ENCODE measurements around the gene ENO3. TPM values are rescaled to one million over a fixed set of nuclear protein-coding genes. Genes with fewer than 3 reads are reported as not detected.

The ENO3 gene
- total RNA-seq, 4 donors from 2014 or later, result 2.5 to 211 (median 12.9) TPM

GRCh38 chr17:4994081-4994595 is 43.2 kb downstream of the ENO3 start:
- H3K27ac ChIP-seq, result no peak overlapping the region
- no peaks in the 10 kb centered on the region for H3K27me3 ChIP-seq
- no peaks in the 10 kb centered on the region for H3K36me3 ChIP-seq
- TF ChIP-seq POLR2A (IDR thresholded peaks at IDR 0.05) (no peak), EP300 (IDR thresholded peaks at IDR 0.05; ENCODE audit: low read depth) (no peak)
- no peak for DNase-seq
- peaks cover 10 to 17% (median 14%) of the 10 kb centered on the region in 4 donors for H3K4me1 ChIP-seq
- no peak overlapping the region for H3K4me3 ChIP-seq
- 82 to 89% methylated on average over 1 to 6 of the region's 6 CpGs for WGBS, 2 donors (ENCODE audit: low coverage in 1 of 2)
- intact Hi-C loops (cut with DNase I; ENCODE audit: low total_unique reads), result no loop called here
- no peaks in the 10 kb centered on the region for H3K9me3 ChIP-seq
- in situ Hi-C loops (cut with MboI; ENCODE audit: low pct_ligation_motif_present in 1 of 4, low pct_unique_long_range_greater_than_20kb in 1 of 4, low sequenced_read_pairs in 3 of 4), result no loop called here

GRCh38 chr17:4997302-4998026 is 46.5 kb downstream of the ENO3 start, which contains the start of the genes INCA1 and KIF1C:
Gene INCA1 (minus strand): TSS chr17:4997522. CDS start chr17:4994437, 3,085 bp downstream.
Gene KIF1C (plus strand): TSS chr17:4997950. CDS start chr17:5000247, 2,297 bp downstream.
- no peak for TF ChIP-seq EP300 (IDR thresholded peaks at IDR 0.05; ENCODE audit: low read depth)
- TF ChIP-seq POLR2A (IDR thresholded peaks at IDR 0.05), result peak; percentile 81
- TF ChIP-seq, protein P1, sequence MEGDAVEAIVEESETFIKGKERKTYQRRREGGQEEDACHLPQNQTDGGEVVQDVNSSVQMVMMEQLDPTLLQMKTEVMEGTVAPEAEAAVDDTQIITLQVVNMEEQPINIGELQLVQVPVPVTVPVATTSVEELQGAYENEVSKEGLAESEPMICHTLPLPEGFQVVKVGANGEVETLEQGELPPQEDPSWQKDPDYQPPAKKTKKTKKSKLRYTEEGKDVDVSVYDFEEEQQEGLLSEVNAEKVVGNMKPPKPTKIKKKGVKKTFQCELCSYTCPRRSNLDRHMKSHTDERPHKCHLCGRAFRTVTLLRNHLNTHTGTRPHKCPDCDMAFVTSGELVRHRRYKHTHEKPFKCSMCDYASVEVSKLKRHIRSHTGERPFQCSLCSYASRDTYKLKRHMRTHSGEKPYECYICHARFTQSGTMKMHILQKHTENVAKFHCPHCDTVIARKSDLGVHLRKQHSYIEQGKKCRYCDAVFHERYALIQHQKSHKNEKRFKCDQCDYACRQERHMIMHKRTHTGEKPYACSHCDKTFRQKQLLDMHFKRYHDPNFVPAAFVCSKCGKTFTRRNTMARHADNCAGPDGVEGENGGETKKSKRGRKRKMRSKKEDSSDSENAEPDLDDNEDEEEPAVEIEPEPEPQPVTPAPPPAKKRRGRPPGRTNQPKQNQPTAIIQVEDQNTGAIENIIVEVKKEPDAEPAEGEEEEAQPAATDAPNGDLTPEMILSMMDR (IDR thresholded peaks at IDR 0.05), result peak in 4 of 5 experiments; percentile 15 to 61 (median 34)
- peak; percentile 64 to 88 (median 78) for TF ChIP-seq POLR2AphosphoS5 (IDR thresholded peaks at IDR 0.05)
- 0% methylated on average over 52 of the region's 93 CpGs; no CpG with 5 or more reads in 1 of the 2 donors for WGBS, 2 donors (ENCODE audit: low coverage in 1 of 2)

GRCh38 chr17:4998027-4998731 is 47.3 kb downstream of the ENO3 start:
- intact Hi-C loops (cut with DNase I; ENCODE audit: low total_unique reads), result no loop called here
- TF ChIP-seq, protein P1 (IDR thresholded peaks at IDR 0.05), result no peak
- TF ChIP-seq POLR2AphosphoS5 (IDR thresholded peaks at IDR 0.05) (peak in 1 of 3 donors; percentile 9), EP300 (IDR thresholded peaks at IDR 0.05; ENCODE audit: low read depth) (no peak), POLR2A (IDR thresholded peaks at IDR 0.05) (peak; percentile 5)

More at GRCh38 chr17:4997302-4998026, 46.5 kb downstream of the ENO3 start, which contains the start of the genes INCA1 and KIF1C:
- peak within 1 kb of the TSS; percentile 92 to 96 (median 94) for H3K27ac ChIP-seq
- peaks cover 17 to 29% (median 26%) of the 10 kb centered on the region in 4 donors for H3K4me1 ChIP-seq
- H3K36me3 ChIP-seq, result peaks cover 0 to 12% (median 0%) of the 10 kb centered on the region in 4 donors
- DNase-seq, result peak; percentile 96
- H3K9me3 ChIP-seq, result no peaks in the 10 kb centered on the region
- no peaks in the 10 kb centered on the region for H3K27me3 ChIP-seq
- in situ Hi-C loops (cut with MboI; ENCODE audit: low pct_ligation_motif_present in 1 of 4, low pct_unique_long_range_greater_than_20kb in 1 of 4, low sequenced_read_pairs in 3 of 4), result no loop called here
- H3K4me3 ChIP-seq, result peak within 1 kb of the TSS; percentile 80 to 97 (median 90)
- intact Hi-C loops (cut with DNase I; ENCODE audit: low total_unique reads), result no loop called here

GRCh38 chr17:4998732-4999429 is 48.0 kb downstream of the ENO3 start:
- Histone ChIP-seq H3K27me3 (no peaks in the 10 kb centered on the region), H3K4me3 (peak overlapping the region; percentile 80 to 97 (median 90)), H3K4me1 (peaks cover 17 to 29% (median 26%) of the 10 kb centered on the region in 4 donors), H3K27ac (peak overlapping the region; percentile 92 to 96 (median 94)), H3K9me3 (no peaks in the 10 kb centered on the region), H3K36me3 (peaks cover 0 to 22% (median 5%) of the 10 kb centered on the region in 4 donors)
- intact Hi-C loops (cut with DNase I; ENCODE audit: low total_unique reads) (no loop called here), in situ Hi-C loops (cut with MboI; ENCODE audit: low pct_ligation_motif_present in 1 of 4, low pct_unique_long_range_greater_than_20kb in 1 of 4, low sequenced_read_pairs in 3 of 4) (no loop called here)
- TF ChIP-seq POLR2A (IDR thresholded peaks at IDR 0.05) (no peak), POLR2AphosphoS5 (IDR thresholded peaks at IDR 0.05) (no peak)
- TF ChIP-seq, protein P1 (IDR thresholded peaks at IDR 0.05), result no peak
- 0 to 10% methylated on average over 3 to 14 of the region's 14 CpGs for WGBS, 2 donors (ENCODE audit: low coverage in 1 of 2)
- peak; percentile 65 for DNase-seq

More at GRCh38 chr17:4998027-4998731, 47.3 kb downstream of the ENO3 start:
- peak overlapping the region; percentile 80 to 97 (median 90) for H3K4me3 ChIP-seq
- H3K9me3 ChIP-seq, result no peaks in the 10 kb centered on the region
- DNase-seq, result peak; percentile 23
- 1% methylated on average over 31 of the region's 55 CpGs; no CpG with 5 or more reads in 1 of the 2 donors for WGBS, 2 donors (ENCODE audit: low coverage in 1 of 2)
- peaks cover 0 to 16% (median 1%) of the 10 kb centered on the region in 4 donors for H3K36me3 ChIP-seq
- peaks cover 17 to 29% (median 26%) of the 10 kb centered on the region in 4 donors for H3K4me1 ChIP-seq
- H3K27me3 ChIP-seq, result no peaks in the 10 kb centered on the region
- in situ Hi-C loops (cut with MboI; ENCODE audit: low pct_ligation_motif_present in 1 of 4, low pct_unique_long_range_greater_than_20kb in 1 of 4, low sequenced_read_pairs in 3 of 4), result no loop called here
- peak overlapping the region; percentile 92 to 96 (median 94) for H3K27ac ChIP-seq
